Skeletal muscle satellite cell (primary cell): ENCODE results near the gene PDSS2.
"Not testable (repeated sequence)": the region's sequence is repeated elsewhere in the genome, so short reads cannot be mapped to it uniquely, and the experiment has no call there.

ENCODE experiments used
- H3K27me3 ChIP-seq: 2 replicates; pipeline ENCODE4 v1.7.0; 2013; ENCODE audit warnings: low read length; ENCODE audit not compliant: control insufficient read depth, insufficient read depth
- H3K36me3 ChIP-seq: 2 replicates; pipeline ENCODE4 v1.7.0; 2013; ENCODE audit warnings: mild to moderate bottlenecking, control low read depth, low read length; ENCODE audit not compliant: insufficient read depth
- H3K4me1 ChIP-seq: 2 replicates; pipeline ENCODE4 v1.7.0; 2013; ENCODE audit warnings: low read length; ENCODE audit not compliant: control insufficient read depth, insufficient read depth
- H3K4me2 ChIP-seq: 2 replicates; pipeline ENCODE4 v1.7.0; 2013; ENCODE audit warnings: mild to moderate bottlenecking, low read length
- H3K4me3 ChIP-seq: 2 replicates; pipeline ENCODE4 v1.7.0; 2013; ENCODE audit warnings: low read length
- H3K9ac ChIP-seq: 2 replicates; pipeline ENCODE4 v1.7.0; 2013; ENCODE audit warnings: mild to moderate bottlenecking, low read depth, low read length, moderate library complexity
- H3K9me3 ChIP-seq: replicated peaks from 2 replicates; pipeline ENCODE4 v1.7.0; 2013; ENCODE audit warnings: mild to moderate bottlenecking, control low read depth, low read length

PDSS2 gene

DNA sequence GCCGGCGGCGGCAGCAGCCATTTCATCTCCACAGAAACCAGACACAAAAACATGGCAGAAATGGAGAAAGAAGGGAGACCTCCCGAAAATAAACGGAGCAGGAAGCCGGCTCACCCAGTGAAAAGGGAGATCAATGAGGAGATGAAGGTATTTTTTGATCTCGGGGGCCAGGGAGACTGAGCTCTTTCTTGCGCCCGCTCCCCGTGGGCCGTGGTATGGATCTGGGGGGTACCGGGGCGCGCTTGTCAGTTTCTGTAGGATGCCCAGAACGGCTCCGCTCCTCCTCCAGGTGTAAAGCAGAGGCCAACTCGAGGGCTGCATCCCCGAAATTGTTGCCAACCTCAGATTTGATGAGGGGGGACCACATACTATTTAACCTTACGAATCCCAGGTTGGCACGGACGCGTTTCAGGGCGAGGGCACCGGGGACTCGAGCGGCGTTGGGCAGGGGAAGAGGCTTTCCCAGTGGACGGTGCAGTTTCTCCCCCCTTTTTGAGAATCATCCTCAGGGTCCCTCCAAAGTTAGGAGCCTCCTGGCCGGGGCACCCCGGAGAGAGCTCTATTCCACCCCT is 31.3 kb upstream of the PDSS2 start:
- Histone ChIP-seq H3K4me1 (peaks cover 41% of the 10 kb centered on the region), H3K9me3 (no peaks in the 10 kb centered on the region), H3K4me3 (peak overlapping the region; percentile 64), H3K9ac (peak overlapping the region; percentile 39), H3K4me2 (peak overlapping the region; percentile 85), H3K27me3 (peaks cover 68% of the 10 kb centered on the region), H3K36me3 (no peaks in the 10 kb centered on the region)

DNA sequence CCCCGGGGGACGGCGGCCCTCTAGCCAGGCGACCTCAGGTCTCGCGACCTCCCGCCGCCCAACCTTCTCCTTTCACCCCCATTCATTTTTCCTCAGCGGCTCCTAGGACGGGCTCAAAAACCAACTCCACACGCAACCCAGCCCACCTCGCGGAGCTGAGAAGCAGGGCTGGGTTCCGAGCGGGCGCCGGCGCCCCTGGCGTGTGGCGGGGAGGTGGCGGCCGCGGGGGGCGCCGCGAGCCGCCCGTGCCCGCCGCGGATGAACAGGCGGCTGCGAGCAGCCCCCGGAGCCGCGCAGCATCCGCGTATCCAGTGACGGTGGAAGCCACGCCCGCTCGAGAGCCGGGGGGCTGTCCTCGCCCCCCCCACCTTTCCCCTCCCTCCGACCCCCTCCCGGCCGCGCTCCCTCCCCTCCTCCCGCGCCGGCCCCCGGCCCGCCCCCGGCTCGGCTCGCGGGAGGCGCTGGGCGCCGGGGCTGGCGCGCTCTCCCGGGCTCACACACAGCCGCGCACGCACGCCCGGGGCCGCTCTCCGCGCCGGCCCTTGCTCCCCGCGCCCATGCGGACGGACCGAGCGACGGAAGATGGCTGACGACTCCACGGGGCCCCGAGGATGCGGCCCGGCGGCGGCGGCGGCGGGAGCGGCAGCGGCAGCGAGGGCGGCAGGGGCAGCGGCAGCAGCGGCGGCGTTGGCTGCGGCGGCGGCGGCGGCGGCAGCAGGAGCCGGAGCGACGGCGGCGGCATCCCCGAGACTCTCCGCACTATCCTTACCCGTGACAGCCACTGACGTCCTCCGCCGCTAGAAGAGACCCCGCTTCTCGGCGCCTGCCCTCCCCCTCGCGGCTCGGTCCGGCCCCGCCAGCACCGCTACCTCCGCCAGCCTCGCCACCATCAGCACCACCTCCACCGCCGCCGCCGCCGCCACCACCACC is 30.5 kb upstream of the PDSS2 start, which contains the start of gene SOBP:
TSS of gene SOBP (plus strand) at position 482 of the 930 bp plus-strand sequence. CDS start 500 bp downstream, outside the sequence.
- peaks cover 72% of the 10 kb centered on the region for H3K27me3 ChIP-seq
- peaks cover 35% of the 10 kb centered on the region for H3K4me1 ChIP-seq
- peak within 1 kb of the TSS; percentile 85 for H3K4me2 ChIP-seq
- no peaks in the 10 kb centered on the region for H3K9me3 ChIP-seq
- no peaks in the 10 kb centered on the region for H3K36me3 ChIP-seq
- peak within 1 kb of the TSS; percentile 64 for H3K4me3 ChIP-seq
- H3K9ac ChIP-seq, result peak within 1 kb of the TSS; percentile 39

DNA sequence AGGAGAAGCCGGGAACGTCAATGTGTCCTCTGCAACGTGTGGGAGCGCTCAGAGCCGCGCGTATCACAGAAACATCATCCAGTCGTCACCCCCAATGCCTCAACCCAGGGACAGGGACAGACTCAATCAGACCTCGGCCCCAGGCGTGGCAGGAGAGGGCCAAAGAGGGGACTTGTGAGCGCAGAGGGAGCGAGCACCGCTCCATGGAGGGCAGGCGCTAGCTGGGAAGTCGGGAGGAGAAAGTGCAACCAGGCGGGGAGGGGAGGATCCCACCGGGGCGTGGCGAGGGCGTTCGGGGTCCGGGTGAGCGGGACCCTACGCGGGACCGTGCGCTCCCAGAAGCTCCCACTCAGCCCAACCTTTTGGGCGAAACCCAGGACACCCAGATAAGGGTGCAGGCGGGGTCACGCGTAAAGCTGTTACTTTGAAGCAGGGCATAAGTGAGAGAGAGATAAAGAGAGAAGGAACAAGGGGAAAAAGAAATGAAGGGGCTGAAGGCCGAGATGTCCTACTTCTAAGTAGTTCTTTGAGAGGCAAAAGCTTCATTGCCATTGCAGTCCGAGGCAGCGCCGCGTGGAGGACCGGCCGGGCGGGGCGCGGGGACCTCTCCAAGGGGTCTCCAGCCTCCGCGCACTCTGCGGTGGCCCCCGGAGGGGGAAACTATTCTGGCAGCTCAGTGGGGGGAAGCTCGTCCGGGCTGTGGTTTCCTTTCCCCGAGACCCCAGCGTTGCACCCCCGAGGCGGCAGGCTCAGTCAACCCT is 29.7 kb upstream of the PDSS2 start:
- Histone ChIP-seq H3K36me3 (no peaks in the 10 kb centered on the region), H3K4me2 (peak overlapping the region; percentile 85), H3K9ac (no peak overlapping the region), H3K4me1 (peaks cover 35% of the 10 kb centered on the region), H3K9me3 (no peaks in the 10 kb centered on the region), H3K27me3 (peaks cover 75% of the 10 kb centered on the region), H3K4me3 (peak overlapping the region; percentile 64)

DNA sequence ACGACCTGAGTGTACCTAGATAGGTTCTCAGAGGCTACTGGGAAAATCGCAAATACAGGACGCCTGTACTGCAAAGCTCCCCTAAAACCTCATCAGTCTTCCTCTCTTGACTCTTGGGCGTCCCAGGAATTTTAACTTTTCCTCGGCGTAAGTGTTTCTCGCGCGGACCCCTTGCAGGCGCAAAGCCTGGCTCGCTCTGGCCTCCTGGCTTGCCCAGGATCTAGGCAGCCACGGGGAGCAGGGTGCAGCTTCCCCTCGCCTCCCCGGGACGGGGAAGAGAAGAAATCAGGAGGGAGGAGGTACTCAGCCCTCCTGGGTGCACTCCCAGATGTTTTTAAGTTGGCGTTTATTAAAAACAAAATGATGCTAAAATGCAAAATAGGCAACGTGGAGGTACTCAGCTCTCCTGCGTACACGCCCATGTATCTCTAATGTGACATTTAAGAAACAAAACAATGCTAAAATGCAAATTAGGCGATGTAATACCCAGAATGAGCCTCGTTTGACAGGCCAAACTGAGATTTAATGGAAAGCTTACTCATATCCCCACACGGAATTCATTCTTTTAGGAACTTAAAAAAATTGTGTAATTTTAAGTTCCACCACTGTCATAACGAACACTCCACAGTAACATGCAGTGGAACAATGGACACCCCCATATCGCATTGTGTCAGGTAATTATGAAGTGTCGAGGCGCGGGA is 29.0 kb upstream of the PDSS2 start:
- H3K4me2 ChIP-seq, result peak overlapping the region; percentile 85
- H3K4me1 ChIP-seq, result peaks cover 31% of the 10 kb centered on the region
- peak overlapping the region; percentile 64 for H3K4me3 ChIP-seq
- H3K27me3 ChIP-seq, result peaks cover 76% of the 10 kb centered on the region
- H3K36me3 ChIP-seq, result no peaks in the 10 kb centered on the region
- no peaks in the 10 kb centered on the region for H3K9me3 ChIP-seq
- H3K9ac ChIP-seq, result no peak overlapping the region

DNA sequence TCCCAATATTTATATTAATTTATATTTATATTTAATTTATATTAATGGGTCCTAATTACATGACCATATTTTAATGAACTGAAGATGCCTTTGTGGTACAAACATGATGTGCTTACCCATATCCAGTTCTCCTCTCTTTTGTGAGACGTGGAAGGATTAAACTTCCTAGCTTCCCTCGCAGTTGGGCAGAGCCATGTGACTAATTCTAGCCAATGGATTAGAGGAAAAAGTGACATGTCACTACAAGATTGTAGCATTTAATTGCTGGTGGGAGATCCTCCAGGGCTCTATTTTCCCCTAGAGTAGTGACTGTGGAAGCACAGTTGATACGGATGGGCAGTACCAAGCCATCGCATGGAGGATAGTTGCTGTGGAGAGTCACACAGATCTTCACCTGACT is 25.8 kb upstream of the PDSS2 start:
- peaks cover 3% of the 10 kb centered on the region for H3K4me1 ChIP-seq
- no peak overlapping the region for H3K9ac ChIP-seq
- no peaks in the 10 kb centered on the region for H3K9me3 ChIP-seq
- H3K36me3 ChIP-seq, result no peaks in the 10 kb centered on the region
- no peak overlapping the region for H3K4me2 ChIP-seq
- H3K27me3 ChIP-seq, result peaks cover 78% of the 10 kb centered on the region
- no peak overlapping the region for H3K4me3 ChIP-seq

DNA sequence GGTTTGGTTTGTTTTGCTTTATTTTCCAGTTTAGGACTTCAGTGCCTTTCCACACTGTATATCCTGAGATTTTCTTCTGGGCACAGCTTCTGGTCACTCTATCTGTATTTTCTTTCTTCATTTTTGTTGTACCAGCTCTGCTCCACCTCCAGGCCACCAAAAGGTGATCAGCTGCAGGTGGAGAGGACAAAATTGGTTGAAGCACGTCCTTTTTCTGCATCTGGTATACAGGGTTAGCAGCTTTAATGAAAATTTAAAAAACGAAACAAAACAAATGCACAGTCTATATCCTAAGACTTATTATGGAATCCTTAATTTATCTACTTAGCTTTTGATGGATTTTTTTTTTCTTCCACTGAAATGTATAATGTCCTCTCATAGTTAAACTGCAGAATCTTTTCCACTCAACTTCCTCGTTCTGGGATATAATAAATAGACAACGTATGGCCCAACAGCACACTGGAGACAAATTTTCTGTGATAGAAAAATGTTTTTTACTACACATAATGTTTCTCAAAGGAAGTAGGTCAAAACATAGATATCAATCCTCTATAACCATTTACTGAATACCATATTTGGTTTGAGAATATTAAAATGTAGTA is 19.8 kb upstream of the PDSS2 start:
- Histone ChIP-seq H3K9ac (no peak overlapping the region), H3K4me3 (no peak overlapping the region), H3K27me3 (peaks cover 50% of the 10 kb centered on the region), H3K36me3 (no peaks in the 10 kb centered on the region), H3K4me2 (no peak overlapping the region), H3K4me1 (no peaks in the 10 kb centered on the region), H3K9me3 (no peaks in the 10 kb centered on the region)

DNA sequence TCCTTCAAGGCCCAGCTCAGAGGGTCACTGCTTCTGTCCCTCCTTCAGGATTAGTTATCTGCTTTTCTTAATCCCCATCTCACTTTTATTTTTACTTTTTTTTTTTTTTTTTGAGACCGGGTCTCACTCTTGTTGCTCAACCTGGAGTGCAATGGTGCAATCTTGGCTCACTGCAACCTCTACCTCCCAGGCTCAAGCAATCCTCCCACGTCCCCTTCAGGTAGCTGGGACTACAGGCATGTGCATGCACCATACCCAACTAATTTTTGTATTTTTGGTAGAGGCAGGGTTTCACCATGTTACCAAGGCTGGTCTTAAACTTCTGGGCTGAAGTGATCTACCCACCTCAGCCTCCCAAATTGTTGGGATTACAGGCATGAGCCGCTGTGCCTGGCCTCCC is 16.5 kb upstream of the PDSS2 start:
- H3K4me3 ChIP-seq, H3K4me2 ChIP-seq, H3K4me1 ChIP-seq, H3K9me3 ChIP-seq, H3K36me3 ChIP-seq, H3K9ac ChIP-seq: not testable (repeated sequence)
- peaks cover 36% of the 10 kb centered on the region for H3K27me3 ChIP-seq

DNA sequence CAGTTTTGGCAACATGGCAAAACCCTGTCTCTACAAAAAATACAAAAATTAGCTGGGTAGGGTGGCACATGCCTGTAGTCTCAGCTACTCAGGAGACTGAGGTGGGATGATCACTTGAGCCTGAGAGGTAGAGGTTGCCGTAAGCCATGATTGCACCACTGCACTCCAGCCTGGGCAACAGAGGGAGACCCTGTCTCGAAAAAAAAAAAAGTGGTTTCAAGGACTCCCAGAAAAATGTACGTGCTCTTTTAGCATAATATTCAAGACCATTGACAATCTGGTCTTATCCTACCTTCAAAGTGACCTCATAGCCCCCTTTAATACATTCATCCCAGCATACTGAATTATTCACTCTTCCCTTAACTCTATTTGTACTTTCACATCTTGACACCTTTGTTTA is 16.0 kb upstream of the PDSS2 start:
- not testable (repeated sequence) for H3K4me2 ChIP-seq, H3K9ac ChIP-seq, H3K36me3 ChIP-seq, H3K4me3 ChIP-seq, H3K9me3 ChIP-seq, H3K4me1 ChIP-seq
- H3K27me3 ChIP-seq, result peaks cover 34% of the 10 kb centered on the region

DNA sequence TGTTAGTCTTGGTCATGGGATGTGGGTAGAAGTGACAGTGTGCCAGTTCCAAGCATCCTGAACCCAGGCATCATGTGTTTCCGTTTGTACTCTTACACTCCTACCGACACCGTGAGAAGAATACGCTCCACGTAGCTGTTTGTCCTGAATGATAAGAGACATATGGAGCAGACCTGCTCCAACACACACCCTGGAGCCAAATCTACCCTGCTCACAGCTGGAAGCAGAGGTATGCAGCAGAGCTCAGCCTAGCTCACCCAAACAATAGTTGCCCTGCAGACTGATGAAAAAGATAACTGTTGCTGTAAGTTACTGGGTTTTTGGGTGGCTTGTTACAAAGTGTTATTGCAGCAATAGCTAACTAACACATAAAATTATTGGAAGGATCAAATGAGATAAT is 14.3 kb upstream of the PDSS2 start:
- Histone ChIP-seq H3K9me3 (no peaks in the 10 kb centered on the region), H3K4me3 (no peak overlapping the region), H3K4me1 (no peaks in the 10 kb centered on the region), H3K27me3 (peaks cover 26% of the 10 kb centered on the region), H3K9ac (no peak overlapping the region), H3K4me2 (no peak overlapping the region), H3K36me3 (no peaks in the 10 kb centered on the region)

DNA sequence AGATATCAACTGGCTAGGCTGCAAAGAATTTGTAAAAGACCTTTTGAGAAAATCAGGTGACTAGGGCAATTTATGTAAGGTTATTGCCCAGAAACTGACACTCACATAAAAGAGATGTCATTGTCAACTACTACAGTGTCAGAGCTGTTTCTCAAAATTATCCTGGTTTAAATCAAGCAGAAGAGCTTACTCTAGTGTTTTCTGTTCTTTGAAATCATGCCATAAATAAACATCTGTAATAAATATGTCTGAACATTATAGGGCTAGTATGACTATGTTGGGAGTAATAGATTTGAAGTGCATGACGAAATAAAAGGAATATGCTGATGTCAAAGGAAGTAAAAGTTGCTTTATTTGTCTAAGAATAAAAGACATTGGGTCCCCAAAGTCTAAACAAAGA is 11.0 kb upstream of the PDSS2 start:
- peaks cover 43% of the 10 kb centered on the region for H3K27me3 ChIP-seq
- H3K9ac ChIP-seq, result no peak overlapping the region
- H3K4me3 ChIP-seq, result no peak overlapping the region
- H3K36me3 ChIP-seq, result no peaks in the 10 kb centered on the region
- no peaks in the 10 kb centered on the region for H3K4me1 ChIP-seq
- no peaks in the 10 kb centered on the region for H3K9me3 ChIP-seq
- H3K4me2 ChIP-seq, result no peak overlapping the region

DNA sequence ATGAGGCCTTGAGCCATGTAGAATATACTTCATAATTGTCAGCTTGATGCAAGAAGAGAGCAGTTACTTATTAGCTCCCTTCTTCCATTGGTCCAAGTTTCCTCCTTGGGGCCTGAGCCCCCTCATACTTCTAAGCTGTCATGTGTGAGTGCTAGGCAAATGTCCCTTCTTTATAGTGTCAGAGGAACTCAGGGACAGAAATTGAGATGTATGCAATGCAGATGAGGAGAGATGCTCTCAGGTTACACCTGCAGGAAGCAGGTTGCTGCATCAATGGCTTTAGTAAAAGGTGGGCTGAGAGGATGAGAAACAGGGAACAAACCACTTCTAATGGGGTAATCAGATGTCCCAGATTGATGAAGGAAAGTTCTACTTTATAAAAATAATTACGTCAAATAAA is 6.7 kb upstream of the PDSS2 start:
- Histone ChIP-seq H3K4me1 (no peaks in the 10 kb centered on the region), H3K4me3 (no peak overlapping the region), H3K36me3 (no peaks in the 10 kb centered on the region)

More for the DNA sequence above, 6.7 kb upstream of the PDSS2 start:
- Histone ChIP-seq H3K9ac (no peak overlapping the region), H3K27me3 (peaks cover 29% of the 10 kb centered on the region), H3K9me3 (no peaks in the 10 kb centered on the region), H3K4me2 (no peak overlapping the region)
